Stimulated activated CD8-positive, alpha-beta memory T cell treated with anti-CD3 and anti-CD28 coated beads, Interleukin-2, amount 100 ng/mL, for 1 hour (primary cell): ENCODE results near the gene FBXO4.

Source experiments
- DNase-seq, 2 donors: peaks; one replicate each; pipeline ENCODE4 v3.0.0-alpha.2; 2020; ENCODE audit warnings: low read depth in 2 of 2

The FBXO4 gene, protein sequence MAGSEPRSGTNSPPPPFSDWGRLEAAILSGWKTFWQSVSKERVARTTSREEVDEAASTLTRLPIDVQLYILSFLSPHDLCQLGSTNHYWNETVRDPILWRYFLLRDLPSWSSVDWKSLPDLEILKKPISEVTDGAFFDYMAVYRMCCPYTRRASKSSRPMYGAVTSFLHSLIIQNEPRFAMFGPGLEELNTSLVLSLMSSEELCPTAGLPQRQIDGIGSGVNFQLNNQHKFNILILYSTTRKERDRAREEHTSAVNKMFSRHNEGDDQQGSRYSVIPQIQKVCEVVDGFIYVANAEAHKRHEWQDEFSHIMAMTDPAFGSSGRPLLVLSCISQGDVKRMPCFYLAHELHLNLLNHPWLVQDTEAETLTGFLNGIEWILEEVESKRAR

DNA sequence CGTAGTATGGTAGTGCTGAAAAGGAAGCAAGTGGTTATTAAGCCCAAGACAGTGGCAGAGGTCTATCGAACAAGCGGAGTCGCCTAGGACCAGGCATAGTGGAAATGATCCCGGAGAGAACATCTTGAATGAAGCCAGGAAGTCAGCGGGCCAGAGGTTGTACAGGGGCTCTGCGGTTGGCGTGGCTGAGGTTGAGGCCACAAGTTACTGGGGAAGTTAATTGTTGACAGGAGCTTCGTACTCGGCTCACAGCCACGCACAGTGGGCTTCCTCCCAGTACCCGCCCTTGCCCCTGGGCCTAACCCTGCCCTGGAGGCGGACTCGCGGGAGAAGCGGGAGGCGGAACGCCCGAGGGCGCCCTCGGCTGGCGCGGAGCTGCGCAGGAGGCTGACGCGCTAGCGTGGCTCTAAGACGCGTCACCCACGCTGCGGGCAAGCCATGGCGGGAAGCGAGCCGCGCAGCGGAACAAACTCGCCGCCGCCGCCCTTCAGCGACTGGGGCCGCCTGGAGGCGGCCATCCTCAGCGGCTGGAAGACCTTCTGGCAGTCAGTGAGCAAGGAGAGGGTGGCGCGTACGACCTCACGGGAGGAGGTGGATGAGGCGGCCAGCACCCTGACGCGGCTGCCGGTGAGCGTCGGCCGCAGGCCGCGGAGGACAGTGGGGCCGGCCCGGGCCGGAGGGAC lies at the start of gene FBXO4:
Gene FBXO4 (plus strand): TSS at position 410 of the 683 bp plus-strand sequence. CDS start 29 bp downstream, at position 439.
- DNase-seq, result peak; percentile 72 to 76

DNA sequence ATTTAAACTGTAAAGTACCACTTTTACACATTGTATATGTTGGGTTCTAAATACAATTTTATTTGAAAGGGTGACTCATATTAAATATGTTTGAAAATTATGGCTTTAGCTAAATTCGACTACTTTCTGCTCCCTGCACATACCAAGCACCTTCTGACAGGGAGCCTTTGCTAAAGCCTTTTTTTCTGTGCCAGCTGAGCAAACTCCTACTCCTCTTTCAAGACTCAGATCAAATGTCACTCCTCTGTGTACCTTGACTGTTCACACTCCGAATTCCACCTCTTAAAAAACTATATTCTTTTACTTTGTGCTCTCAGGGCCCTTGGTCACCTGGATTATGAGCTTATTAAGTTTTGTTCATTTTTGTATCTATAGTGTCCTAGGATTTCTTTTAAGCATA lies 48.4 kb upstream of the FBXO4 start:
- no peak for DNase-seq

DNA sequence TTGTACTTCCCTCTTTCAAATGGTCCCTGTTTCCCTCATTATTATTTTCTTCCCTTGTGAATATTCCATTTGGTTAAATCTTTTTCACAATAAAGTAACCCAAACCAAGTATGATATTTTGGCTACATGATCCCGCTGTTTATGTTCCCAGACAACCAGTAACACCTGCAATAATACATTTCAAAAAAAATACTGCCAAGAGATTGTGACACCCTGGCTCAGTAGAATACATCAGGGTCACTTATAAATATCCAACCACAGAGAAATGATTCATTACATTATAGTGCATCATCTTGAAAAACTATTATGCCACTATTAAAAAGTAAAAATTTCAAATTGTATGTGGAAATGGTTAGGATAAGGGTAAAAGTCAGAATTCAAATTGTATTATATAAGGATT lies 47.7 kb upstream of the FBXO4 start:
- DNase-seq, result no peak

DNA sequence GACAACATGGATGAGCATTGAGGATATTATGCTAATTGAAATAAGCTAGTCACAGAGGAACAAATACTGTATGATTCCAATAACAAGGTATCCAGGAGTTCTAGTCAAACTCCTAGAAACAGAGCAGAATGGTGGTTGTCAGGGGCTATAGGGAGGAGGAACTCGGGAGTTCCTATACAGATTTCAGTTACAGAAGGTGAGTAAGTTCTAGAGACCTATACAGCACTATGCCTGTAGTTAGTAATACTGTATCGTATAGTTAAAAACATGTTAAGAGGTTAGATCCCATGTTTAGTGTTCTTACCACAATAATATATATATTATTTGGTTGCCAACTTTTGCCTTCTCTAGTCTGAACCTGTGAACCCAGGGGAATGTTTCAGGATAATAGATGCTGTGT lies 46.9 kb upstream of the FBXO4 start:
- DNase-seq, result no peak

DNA sequence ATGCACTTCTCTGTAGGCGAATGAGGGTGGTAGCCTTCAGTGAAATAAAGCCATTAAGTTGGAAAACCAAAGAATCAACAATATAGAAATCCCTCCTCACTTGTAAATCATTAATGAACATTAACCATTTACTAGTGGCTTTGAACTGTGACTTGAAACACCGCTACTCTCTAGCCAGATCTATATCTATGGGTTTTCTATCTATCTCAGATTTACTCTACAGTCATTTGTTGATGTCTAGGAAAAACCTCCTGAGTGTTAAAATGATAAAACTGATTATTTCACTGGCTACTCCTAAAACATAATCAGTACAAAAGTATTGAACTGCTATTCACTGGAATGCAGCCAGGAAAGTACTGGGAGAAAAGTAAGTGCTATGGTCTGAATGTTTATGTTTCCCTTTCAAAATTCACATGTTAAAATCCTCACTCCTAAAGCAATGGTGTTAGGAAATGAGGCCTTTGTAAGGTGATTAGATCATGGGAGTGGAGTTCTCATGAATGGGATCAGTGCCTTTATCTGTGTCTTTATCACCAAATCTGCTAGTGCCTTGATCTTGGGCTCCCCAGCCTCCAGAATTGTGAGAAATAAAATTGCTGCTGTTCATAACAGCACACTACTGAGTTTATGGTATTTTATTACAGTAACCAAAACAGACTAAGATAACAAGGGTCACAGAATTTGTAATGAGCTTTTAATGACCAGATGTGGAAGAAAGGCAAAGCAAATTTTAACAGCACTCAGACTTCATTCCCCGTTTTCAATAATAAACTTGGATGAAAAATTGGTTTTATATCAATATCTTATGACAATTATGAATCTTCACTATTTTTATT lies 46.2 kb upstream of the FBXO4 start:
- no peak for DNase-seq

DNA sequence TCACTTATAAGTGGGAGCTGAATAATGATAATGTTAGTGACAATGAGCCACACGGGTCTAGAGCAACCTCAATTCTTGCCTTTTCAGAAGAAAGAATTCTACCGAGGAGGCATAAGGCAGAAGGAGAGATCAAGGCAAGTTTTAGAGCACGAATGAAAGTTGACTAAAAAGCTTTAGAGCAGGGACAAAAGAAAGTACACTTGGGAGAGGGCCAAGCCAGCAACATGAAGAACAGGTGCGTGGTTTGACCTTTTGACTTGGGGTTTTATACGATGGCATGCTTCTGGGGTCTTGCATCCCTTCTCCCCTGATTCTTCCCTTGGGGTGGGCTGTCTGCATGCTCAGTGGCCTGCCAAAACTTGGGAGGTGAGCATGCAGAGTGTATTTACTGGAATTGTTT lies 42.3 kb upstream of the FBXO4 start:
- no peak for DNase-seq

DNA sequence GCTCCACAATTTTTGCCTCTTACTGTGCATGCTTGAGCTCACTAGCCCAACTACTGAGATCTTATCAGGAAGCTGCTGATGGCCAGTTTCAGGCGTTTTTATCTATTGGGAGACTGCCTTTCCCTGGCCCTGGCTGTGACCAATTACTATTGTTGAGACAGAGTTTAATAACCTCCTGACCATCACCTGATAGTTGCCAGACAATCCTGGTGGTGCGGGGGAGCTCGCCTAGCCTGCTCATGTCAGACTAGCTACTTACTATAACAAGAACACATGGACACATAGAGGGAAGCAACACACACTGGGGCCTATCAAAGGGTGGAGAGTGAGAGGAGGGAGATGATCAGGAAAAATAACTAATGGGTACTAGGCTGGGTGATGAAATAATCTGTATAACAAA lies 41.8 kb upstream of the FBXO4 start:
- no peak for DNase-seq

DNA sequence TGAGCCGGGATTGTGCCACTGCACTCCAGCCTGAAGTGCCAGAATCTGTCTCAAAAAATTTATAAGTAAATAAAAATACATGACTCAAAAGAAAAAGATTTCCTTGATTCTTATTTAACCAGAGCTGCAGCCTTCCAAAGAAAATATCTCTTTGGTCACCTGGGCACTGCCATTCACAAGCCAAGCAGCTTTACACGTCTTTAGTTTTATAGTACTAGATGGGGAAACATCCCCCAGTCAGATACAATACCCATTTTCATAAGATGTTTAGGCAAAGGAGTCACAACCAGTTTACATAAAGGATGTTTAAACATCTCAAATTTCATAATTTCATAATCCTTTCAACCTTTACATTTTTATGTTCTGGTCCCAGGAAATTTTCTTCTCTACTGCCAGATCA lies 41.1 kb upstream of the FBXO4 start:
- DNase-seq, result no peak

DNA sequence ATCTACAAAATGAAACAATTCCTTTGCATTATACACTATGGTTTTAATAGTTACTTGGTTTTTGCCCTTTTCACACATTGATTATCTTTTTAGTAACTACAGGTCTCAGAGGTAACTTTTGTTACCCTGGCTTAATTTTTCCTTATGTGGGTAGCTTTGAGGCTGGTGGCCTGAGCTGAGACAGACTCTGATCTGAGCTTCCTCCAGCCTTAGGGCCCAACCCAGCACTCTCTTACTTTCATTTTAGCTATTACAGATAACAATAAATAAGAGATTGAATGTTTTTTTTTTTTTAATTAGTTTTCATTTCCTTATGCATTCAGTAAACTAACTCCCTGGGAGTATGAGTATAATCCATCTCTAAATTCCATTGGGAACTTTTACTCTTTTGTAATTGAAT lies 39.8 kb upstream of the FBXO4 start:
- no peak for DNase-seq

DNA sequence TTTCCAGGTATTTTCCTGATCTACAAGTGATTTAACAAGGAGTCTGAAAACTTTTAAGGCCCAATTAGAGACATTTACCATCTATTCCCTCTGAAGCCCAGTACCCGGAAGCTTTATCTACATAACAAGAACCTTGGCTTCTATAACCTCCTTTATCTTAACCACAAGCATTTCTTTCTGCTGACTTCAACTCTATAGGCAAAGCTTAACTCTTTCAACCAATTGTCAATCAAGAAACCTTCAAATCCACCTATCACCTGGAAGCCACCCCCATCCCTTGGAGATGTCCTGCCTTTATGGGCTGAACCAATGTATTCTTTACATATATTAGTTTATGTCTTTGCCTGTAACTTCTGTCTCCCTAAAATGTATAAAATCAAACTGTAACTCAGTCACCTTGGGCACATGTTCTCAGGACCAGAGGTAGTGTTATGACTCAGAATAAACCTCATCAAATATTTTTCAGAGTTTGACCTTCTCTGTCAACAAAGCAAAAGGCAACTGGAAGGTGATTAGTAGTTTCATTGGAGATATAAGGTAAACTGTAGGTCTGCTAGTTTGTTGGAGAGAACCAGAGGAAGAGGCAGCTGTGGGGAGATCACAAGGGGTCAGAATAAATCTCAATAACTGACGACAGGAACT lies 33.9 kb upstream of the FBXO4 start:
- no peak for DNase-seq

DNA sequence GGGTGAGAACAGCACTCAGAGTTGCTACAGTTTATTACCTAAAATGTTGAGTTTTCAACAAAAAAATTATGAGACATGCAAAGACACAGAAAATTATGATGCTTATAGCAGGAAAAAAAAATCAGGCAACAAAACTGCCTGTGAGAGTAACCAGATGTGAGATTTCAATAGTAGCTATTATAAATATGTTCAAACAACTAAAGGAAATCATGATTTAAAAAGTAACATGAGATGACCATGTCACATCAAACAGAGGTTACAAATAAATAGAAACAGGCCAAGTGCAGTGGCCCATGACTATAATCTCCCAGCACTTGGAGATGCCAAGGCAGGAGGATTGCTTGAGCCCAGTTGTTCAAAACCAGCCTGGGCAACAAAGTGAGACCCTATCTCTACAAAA lies 33.0 kb upstream of the FBXO4 start:
- no peak for DNase-seq

DNA sequence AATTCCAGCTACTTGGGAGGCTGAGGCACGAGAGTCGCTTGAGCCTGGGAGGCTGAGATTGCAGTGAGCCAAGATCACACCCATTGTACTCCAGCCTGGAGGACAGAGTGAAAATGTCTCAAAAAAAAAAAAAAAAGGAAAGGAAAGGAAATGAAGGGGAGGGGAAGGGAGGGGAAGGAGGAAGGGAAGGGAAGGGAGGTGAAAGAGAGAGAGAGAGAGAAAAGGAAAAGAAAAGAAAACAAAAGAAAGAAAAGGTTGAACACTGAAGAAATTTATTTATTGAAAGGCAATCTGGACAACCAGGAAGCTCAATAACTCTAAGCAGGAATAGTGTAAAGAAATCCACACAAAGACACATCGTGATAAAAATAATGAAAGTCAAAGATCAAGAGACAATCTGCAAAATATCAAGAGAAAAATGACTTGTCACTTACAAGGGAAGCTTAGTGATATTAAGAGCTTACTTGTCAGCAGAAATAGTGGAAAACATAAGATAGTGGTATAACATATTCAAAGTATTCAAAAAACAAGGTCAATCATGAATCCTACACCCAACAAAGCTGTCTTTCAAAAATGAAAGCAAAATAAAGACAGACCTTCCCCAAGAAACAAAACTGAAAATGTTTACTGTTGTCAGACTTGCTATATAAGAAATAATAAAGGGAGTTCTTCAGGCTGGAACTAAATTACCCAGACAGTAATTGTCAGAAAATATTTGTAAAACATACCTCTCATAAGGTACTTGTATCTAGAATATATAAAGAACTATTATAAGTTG lies 31.8 kb upstream of the FBXO4 start:
- no peak for DNase-seq

DNA sequence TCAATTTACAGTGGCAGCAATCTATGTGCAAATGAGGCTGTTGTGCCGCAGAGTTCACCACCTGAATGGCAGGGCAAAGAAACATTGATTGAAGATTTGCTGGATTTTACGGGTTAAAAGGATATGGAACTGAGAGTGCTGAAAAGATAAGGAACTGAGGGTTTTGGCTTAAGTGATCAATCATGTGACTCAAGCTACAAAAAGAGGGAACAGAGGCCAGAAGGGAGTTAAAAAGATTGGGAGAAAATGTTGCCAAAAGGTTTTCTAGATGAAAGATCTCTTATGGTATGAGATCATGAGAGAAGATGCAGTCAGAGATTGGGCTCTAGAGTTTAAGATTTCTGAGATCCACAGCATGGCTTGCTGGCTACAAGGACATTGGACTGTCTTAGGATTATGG lies 28.9 kb upstream of the FBXO4 start:
- DNase-seq, result no peak

DNA sequence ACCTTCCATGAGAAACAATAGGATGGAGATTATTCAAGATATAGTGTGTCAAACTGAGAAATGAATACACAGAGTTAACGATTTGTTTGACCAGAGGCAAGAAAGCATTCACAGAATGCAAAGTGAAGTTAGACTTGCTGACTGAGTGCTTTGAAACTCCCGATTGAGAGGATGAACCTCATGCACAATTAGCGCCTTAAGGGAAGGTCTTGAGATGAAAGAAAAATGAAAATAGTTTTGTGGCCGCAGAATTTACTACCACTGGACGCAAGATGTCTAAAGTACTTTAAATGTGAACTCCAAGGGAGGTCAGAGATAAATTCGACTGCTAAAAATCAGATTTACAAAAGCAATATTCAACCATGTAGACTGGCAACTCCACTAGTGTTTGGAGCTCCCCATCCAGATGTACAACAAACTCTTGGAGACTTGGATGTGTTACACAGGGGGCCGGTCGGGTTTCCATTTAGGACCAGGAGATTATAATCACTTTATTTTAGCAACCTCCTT lies 21.6 kb upstream of the FBXO4 start:
- no peak for DNase-seq

DNA sequence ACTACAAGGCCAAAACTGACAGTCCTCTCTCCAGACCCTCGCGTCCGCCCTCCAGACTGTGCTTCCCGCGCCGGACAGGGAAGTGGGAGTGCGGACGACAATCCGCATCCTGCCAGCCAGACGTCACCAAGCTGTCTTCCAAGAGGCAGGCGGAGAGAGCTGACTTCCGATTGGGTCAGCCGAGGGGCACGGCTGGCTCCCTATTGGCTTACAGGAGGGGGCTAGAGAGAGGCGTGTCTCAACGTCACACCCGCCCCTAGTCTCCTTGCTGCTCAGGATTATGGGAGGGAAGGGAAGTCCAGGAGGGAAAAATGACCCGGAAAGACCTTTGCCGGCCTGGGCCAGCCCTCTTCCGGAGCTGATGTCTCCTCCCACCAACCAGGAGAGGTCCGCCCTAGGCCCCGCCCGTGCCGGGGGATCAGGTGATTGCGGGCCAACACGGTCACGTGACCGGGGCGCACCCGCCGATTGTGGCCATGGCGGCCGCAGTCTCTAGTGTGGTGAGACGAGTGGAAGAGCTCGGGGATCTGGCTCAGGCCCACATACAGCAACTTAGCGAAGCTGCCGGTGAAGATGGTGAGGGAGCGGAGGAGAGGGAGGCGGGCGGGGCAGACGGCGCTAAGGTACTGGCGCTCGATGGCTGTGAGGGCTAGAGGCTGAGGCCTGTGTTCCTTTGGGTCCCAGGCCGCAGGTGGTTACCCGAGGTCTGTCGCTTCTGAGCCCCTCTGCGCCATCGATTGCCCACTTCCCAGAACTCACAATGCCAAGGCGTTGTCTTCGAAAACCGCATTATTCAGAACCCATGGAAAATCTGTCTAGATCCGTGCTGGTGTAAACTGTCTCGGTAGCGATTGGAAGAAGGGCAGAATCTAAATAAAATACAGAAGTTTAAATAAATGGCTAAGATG lies 20.9 kb upstream of the FBXO4 start, which contains the start of gene RIMOC1:
Gene RIMOC1 (plus strand): TSS at position 453 of the 908 bp plus-strand sequence. CDS start 24 bp downstream, at position 477.
- DNase-seq, result peak; percentile 94 to 96

DNA sequence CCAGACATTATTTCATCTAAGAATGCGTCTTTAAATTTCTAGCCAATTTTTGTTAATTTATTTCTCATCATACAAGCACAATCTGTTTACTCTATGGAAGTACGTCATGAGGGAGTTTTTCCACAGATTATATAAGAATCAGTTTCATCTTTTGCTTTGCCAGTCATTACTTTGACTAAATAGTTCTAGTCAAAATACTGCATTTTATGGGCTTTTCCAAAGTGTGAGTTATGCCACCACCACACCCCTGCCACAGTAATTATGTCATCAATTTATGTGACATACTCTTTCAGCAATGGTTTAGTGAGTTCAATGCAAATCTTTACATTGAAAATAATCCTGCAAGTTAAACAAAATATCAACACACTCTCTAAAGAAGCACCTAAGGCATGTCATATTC lies 18.9 kb upstream of the FBXO4 start:
- DNase-seq, result no peak

DNA sequence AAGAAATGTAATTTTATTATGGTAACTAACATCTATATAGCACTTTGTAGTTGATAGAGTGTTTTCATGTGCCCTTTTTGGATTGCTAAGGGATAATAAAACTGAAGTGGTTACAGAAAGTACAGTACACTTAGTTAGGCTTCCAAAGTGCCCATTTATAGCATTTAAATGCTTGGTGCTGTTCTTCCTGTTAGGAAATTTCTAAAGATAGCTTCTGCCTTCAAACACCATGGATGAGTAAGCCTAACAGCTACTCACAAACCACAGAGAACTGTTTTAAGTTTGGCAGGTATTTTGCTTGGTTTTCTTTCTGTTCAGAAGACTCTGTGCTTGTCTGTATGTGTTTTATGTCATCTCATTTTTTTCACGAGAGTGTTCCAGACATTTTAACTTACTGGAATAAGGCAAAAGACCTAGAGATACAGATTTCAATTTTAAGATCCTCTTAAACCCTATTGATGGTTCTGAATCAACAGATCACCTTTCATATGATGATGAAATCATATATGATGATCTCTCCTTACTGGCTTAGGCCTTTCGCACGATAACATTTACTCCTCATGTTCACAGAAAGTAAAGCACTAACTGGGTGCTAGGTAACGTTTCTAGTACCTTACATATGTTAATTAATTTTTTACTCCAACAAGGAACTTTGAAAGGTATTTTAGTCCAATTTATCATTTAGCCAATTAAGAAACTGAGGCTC lies 16.6 kb upstream of the FBXO4 start:
- DNase-seq, result no peak

DNA sequence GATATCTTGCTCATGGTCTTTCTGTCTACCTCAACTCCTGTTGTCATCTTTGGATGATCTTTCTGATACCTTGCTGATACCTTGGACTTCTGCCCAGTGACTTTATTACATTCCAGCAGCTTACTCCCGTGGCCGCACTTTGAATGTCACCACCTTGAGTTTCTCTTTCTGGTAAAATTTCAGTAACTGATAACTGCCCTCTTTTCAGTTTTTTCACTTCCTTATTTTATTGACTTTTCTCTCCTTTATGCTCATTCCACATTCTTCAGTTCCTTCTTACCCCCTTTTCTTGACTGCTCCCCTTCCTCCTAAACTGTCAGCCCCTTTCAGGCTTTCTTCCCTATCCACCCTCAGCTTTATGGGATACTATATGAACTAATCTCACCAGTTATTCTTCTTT lies 7.0 kb upstream of the FBXO4 start:
- DNase-seq, result no peak

DNA sequence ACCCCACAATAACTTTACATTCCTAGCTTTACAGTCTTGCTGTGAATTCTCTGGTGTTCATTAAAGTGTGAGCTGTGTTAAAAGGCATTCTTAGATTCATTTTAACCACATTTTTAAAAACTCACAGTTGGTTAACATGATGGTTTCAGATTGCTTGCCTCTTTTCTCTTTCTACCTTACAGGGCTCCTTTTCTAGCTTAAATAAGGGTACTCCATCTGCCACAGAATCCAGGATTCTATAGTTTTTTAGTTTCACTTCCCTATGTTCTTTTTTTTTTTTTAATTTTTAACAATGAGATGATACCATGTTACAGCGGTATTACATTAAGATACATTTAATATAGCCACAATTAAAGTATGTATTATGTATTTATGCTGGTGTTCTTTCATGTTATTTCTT lies 3.9 kb upstream of the FBXO4 start:
- no peak for DNase-seq
